H9 (cell line): ENCODE data around the gene DOHH. TPM values are rescaled to one million over a fixed set of nuclear protein-coding genes. Genes with fewer than 3 reads are reported as not detected.

Experiments
- DNase-seq: peaks from one replicate; pipeline ENCODE4 v3.0.0-alpha.2; 2017
- H2AFZ ChIP-seq: one replicate; pipeline ENCODE4 v1.6.1; 2013; ENCODE audit warnings: mild to moderate bottlenecking, low read length, control low read depth, moderate library complexity
- H2AK5ac ChIP-seq: 2 replicates; pipeline ENCODE4 v1.6.1; 2013; ENCODE audit warnings: low read length, control low read depth, mixed read lengths; ENCODE audit not compliant: insufficient read length
- H2BK120ac ChIP-seq: one replicate; pipeline ENCODE4 v1.6.1; 2013; ENCODE audit warnings: low read depth, mild to moderate bottlenecking, low read length, control low read depth, inconsistent platforms; ENCODE audit not compliant: poor library complexity, severe bottlenecking
- H2BK12ac ChIP-seq: 2 replicates; pipeline ENCODE4 v1.6.1; 2013; ENCODE audit warnings: low read length, control low read depth, mixed read lengths, low read depth; ENCODE audit not compliant: insufficient read length
- H2BK15ac ChIP-seq: 2 replicates; pipeline ENCODE4 v1.6.1; 2013; ENCODE audit warnings: low read depth, low read length, control low read depth
- H2BK20ac ChIP-seq: one replicate; pipeline ENCODE4 v1.6.1; 2013; ENCODE audit warnings: low read depth, mild to moderate bottlenecking, low read length, control low read depth, inconsistent platforms; ENCODE audit not compliant: poor library complexity, severe bottlenecking
- H2BK5ac ChIP-seq: 2 replicates; pipeline ENCODE4 v1.6.1; 2013; ENCODE audit warnings: low read length, control low read depth, mixed read lengths; ENCODE audit not compliant: insufficient read length
- H3K14ac ChIP-seq: 2 replicates; pipeline ENCODE4 v1.6.1; 2013; ENCODE audit warnings: low read length, control low read depth; ENCODE audit not compliant: insufficient read depth
- H3K18ac ChIP-seq: 2 replicates; pipeline ENCODE4 v1.6.1; 2013; ENCODE audit warnings: low read depth, mild to moderate bottlenecking, mixed read lengths, low read length, control low read depth; ENCODE audit not compliant: insufficient read length
- H3K23ac ChIP-seq: 2 replicates; pipeline ENCODE4 v1.6.1; 2013; ENCODE audit warnings: low read length, control low read depth, mixed read lengths, low read depth; ENCODE audit not compliant: insufficient read length
- H3K23me2 ChIP-seq: 2 replicates; pipeline ENCODE4 v1.6.1; 2013; ENCODE audit warnings: low read depth, mild to moderate bottlenecking, mixed read lengths, low read length, control low read depth; ENCODE audit not compliant: insufficient read length, poor library complexity, severe bottlenecking
- H3K27ac ChIP-seq: 2 replicates; pipeline ENCODE4 v1.5.1; 2013; ENCODE audit warnings: low read length, control low read depth, mixed read lengths, low read depth; ENCODE audit not compliant: insufficient read length
- H3K27me3 ChIP-seq: 2 replicates; pipeline ENCODE4 v1.6.1; 2013; ENCODE audit warnings: low read length, control low read depth, inconsistent platforms; ENCODE audit not compliant: insufficient read depth
- H3K4ac ChIP-seq: 2 replicates; pipeline ENCODE4 v1.6.1; 2013; ENCODE audit warnings: low read depth, mild to moderate bottlenecking, control low read depth, inconsistent platforms, low read length, moderate library complexity
- H3K4me1 ChIP-seq: 2 replicates; pipeline ENCODE4 v1.6.1; 2013; ENCODE audit warnings: low read length, control low read depth, inconsistent platforms; ENCODE audit not compliant: insufficient read depth
- H3K4me2 ChIP-seq: 2 replicates; pipeline ENCODE4 v1.6.1; 2013; ENCODE audit warnings: low read length, control low read depth, mixed read lengths; ENCODE audit not compliant: insufficient read length, insufficient read depth
- H3K56ac ChIP-seq: 2 replicates; pipeline ENCODE4 v1.6.1; 2013; ENCODE audit warnings: low read depth, mild to moderate bottlenecking, mixed read lengths, low read length, control low read depth; ENCODE audit not compliant: insufficient read length
- H3K79me1 ChIP-seq: 2 replicates; pipeline ENCODE4 v1.6.1; 2013; ENCODE audit warnings: low read depth, mild to moderate bottlenecking, moderate library complexity, low read length, control low read depth, inconsistent platforms; ENCODE audit not compliant: insufficient read depth, poor library complexity, severe bottlenecking
- H3K79me2 ChIP-seq: 2 replicates; pipeline ENCODE4 v1.6.1; 2013; ENCODE audit warnings: low read length, control low read depth, inconsistent platforms; ENCODE audit not compliant: insufficient read depth
- H3K9ac ChIP-seq: 2 replicates; pipeline ENCODE4 v1.6.1; 2013; ENCODE audit warnings: low read length, control low read depth, mixed read lengths; ENCODE audit not compliant: insufficient read length; ENCODE audit errors: extremely low read depth
- H3K9me3 ChIP-seq: one replicate; pipeline ENCODE4 v1.6.1; 2013; ENCODE audit warnings: low read depth, low read length, inconsistent platforms; ENCODE audit not compliant: control insufficient read depth
- H3T11ph ChIP-seq: one replicate; pipeline ENCODE4 v1.6.1; 2013; ENCODE audit warnings: mild to moderate bottlenecking, low read length, control low read depth, inconsistent platforms
- H4K20me1 ChIP-seq: one replicate; pipeline ENCODE4 v1.6.1; 2013; ENCODE audit not compliant: control insufficient read depth, insufficient read length, insufficient read depth
- H4K5ac ChIP-seq: 2 replicates; pipeline ENCODE4 v1.6.1; 2013; ENCODE audit warnings: low read depth, mild to moderate bottlenecking, mixed read lengths, low read length, control low read depth; ENCODE audit not compliant: insufficient read length
- H4K8ac ChIP-seq: replicated peaks from 2 replicates; pipeline ENCODE4 v1.6.1; 2013; ENCODE audit warnings: low read length, control low read depth, mixed read lengths, low read depth; ENCODE audit not compliant: insufficient read length
- H4K91ac ChIP-seq: 2 replicates; pipeline ENCODE4 v1.6.1; 2013; ENCODE audit warnings: low read depth, mild to moderate bottlenecking, moderate library complexity, mixed read lengths, low read length, control low read depth; ENCODE audit not compliant: insufficient read length
- H3K27ac Mint-ChIP-seq, 3 experiments: 2 replicates in 2 of 3; 3 replicates in 1 of 3; pipeline ENCODE4 v1.8.0; 2020 to 2021; ENCODE audit warnings: mixed read lengths in 3 of 3, mild to moderate bottlenecking in 1 of 3, moderate library complexity in 1 of 3
- H3K27me3 Mint-ChIP-seq: 2 replicates; pipeline ENCODE4 v1.8.0; 2021; ENCODE audit warnings: low read depth, mild to moderate bottlenecking, moderate library complexity, mixed read lengths
- H3K36me3 Mint-ChIP-seq, 3 experiments: 2 replicates in 2 of 3; 3 replicates in 1 of 3; pipeline ENCODE4 v1.8.0; 2020 to 2021; ENCODE audit warnings: low read depth in 3 of 3, mixed read lengths in 3 of 3; ENCODE audit not compliant: insufficient read depth in 1 of 3
- H3K4me1 Mint-ChIP-seq, 2 experiments: 2 replicates each; pipeline ENCODE4 v1.8.0; 2020; ENCODE audit warnings: mixed read lengths in 2 of 2
- H3K4me3 Mint-ChIP-seq, 2 experiments: 2 replicates in 1 of 2; 3 replicates in 1 of 2; pipeline ENCODE4 v1.8.0; 2020 to 2021; ENCODE audit warnings: mild to moderate bottlenecking in 2 of 2, mixed read lengths in 2 of 2, moderate library complexity in 1 of 2
- H3K9me3 Mint-ChIP-seq, 2 experiments: 2 replicates in 1 of 2; 3 replicates in 1 of 2; pipeline ENCODE4 v1.8.0; 2020; ENCODE audit warnings: mild to moderate bottlenecking in 2 of 2, mixed read lengths in 2 of 2, moderate library complexity in 1 of 2
- WGBS: extraction: QIAGEN DNeasy Blood & Tissue Kit; methylation state at CpG from one replicate; pipeline ENCODE4 v1.1.7; 2013; ENCODE audit warnings: missing lambda C conversion rate, low lambda C conversion rate, mixed read lengths; ENCODE audit not compliant: insufficient read length; ENCODE audit errors: extremely low coverage; 5-methylcytosine and 5-hydroxymethylcytosine counted together
- total RNA-seq: library from RNA; stranded (reverse); gene quantifications from 2 replicates; pipeline ENCODE4 v1.2.1, GENCODE V29; 2021
- TF ChIP-seq, protein P1 (sequence below): fragments of 200-600 bp; sonication (generic); conservative IDR thresholded peaks from 3 replicates; pipeline ENCODE4 v1.8.0; 2021; ENCODE audit warnings: antibody characterized with exemption, mild to moderate bottlenecking

The DOHH gene
- total RNA-seq, 1 experiment from 2014 or later: 16.5 TPM

- H2BK5ac ChIP-seq: no peak overlapping the region
These were observed 57.9 kb downstream of the DOHH start for GRCh38 chr19:3442487-3443071.

More at GRCh38 chr19:3442487-3443071, 57.9 kb downstream of the DOHH start:
- Mint-ChIP-seq H3K4me3 (no peak overlapping the region), H3K27me3 (no peaks in the 10 kb centered on the region; the same call in 1 of the 2 replicates), H3K36me3 (no peaks in the 10 kb centered on the region), H3K27ac (no peak overlapping the region), H3K4me1 (peaks cover 9 to 17% of the 10 kb centered on the region in 2 experiments), H3K9me3 (no peaks in the 10 kb centered on the region)
- Histone ChIP-seq H3K27me3 (no peaks in the 10 kb centered on the region), H2AK5ac (no peak overlapping the region), H3K4me2 (no peak overlapping the region), H4K20me1 (no peaks in the 10 kb centered on the region), H3K14ac (no peak overlapping the region), H3K4me1 (no peaks in the 10 kb centered on the region; the same call in 1 of the 2 replicates), H3K56ac (no peak overlapping the region), H3K23me2 (no peaks in the 10 kb centered on the region), H2BK120ac (no peak overlapping the region), H3K27ac (no peak overlapping the region), H3T11ph (no peak overlapping the region), H3K18ac (no peak overlapping the region), H2BK20ac (no peak overlapping the region), H3K23ac (no peak overlapping the region), H3K4ac (no peak overlapping the region), H4K5ac (no peak overlapping the region), H3K79me1 (no peaks in the 10 kb centered on the region), H4K8ac (no peak overlapping the region), H3K9me3 (no peaks in the 10 kb centered on the region), H4K91ac (no peak overlapping the region), H2BK12ac (no peak overlapping the region), H3K79me2 (no peaks in the 10 kb centered on the region), H2AFZ (no peak overlapping the region), H3K9ac (no peak overlapping the region), H2BK15ac (no peak overlapping the region)
- DNase-seq: no peak
- no CpG with 5 or more reads among the region's 15 CpGs for WGBS
- TF ChIP-seq, protein P1, sequence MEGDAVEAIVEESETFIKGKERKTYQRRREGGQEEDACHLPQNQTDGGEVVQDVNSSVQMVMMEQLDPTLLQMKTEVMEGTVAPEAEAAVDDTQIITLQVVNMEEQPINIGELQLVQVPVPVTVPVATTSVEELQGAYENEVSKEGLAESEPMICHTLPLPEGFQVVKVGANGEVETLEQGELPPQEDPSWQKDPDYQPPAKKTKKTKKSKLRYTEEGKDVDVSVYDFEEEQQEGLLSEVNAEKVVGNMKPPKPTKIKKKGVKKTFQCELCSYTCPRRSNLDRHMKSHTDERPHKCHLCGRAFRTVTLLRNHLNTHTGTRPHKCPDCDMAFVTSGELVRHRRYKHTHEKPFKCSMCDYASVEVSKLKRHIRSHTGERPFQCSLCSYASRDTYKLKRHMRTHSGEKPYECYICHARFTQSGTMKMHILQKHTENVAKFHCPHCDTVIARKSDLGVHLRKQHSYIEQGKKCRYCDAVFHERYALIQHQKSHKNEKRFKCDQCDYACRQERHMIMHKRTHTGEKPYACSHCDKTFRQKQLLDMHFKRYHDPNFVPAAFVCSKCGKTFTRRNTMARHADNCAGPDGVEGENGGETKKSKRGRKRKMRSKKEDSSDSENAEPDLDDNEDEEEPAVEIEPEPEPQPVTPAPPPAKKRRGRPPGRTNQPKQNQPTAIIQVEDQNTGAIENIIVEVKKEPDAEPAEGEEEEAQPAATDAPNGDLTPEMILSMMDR: no peak
